ENCODE measurements around the gene NOS1AP.

The NOS1AP gene

GRCh38 chr1:162304736-162305135 lies 235.2 kb downstream of the NOS1AP start:
- DNase-seq: no peak

- no peak for DNase-seq
These were observed 236.5 kb downstream of the NOS1AP start for GRCh38 chr1:162305969-162306368.

- DNase-seq: no peak
These were observed 240.8 kb downstream of the NOS1AP start for GRCh38 chr1:162310337-162310736.

GRCh38 chr1:162314206-162314605 lies 244.7 kb downstream of the NOS1AP start:
- no peak for DNase-seq

DNA sequence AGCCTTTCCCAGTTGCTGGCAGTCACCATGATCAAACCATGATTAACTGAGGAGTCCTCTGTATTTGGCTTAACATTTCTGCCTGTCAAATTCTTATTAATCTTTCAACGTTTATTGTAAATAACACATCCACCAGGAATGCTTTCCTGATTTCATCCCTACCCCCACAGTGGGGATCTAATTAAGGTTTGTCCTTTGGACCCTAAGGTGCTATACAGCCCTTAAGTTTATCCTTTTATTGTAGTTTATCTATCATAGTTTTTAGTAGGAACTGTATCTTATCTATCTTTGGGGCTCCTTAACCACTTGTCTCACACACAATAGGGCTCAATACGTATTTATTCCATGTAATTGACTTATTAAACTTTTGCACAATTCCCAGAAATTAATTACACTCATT lies 246.2 kb downstream of the NOS1AP start:
- DNase-seq: no peak

DNA sequence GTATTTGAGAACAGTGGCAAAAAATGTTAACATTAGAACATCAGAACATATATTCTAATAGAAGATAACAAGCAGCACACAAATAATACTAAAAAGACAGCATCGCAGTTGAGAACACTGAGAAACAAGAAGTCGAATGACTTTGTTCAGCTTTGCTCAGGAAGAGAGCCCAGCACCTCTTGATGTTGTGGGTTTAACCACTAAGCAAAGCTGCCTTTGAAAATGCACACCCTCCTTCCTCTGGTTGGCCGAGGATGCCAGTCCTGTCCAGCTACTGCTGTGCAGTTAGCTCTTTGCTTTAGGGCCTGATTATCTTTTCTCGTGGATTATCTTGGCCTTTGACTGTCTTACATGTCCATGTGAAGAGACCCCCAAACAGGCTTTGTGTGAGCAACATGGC lies 246.7 kb downstream of the NOS1AP start:
- no peak for DNase-seq

DNA sequence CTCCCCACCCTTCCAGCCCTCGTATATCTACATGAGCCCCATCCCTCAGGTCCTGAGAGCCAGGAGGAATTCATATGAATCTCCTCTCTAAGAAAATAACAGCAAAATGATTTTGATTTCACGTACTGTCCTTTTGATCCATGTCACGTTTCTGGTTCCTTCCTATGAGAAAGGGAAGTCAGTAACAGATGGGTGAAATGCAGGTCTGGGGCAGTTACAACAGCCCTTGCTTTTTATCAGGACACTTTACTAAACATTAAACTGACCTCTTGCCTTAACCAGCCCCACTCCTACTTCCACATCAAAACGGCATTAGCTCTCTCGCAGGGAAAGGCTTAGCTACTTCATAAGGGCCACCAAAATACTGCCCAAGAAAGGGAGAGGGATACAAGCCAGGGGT lies 248.1 kb downstream of the NOS1AP start:
- no peak for DNase-seq

GRCh38 chr1:162319493-162320175 lies 250.1 kb downstream of the NOS1AP start:
- no peak for DNase-seq

- no peak for DNase-seq
These were observed 252.4 kb downstream of the NOS1AP start for GRCh38 chr1:162321809-162322422.

DNA sequence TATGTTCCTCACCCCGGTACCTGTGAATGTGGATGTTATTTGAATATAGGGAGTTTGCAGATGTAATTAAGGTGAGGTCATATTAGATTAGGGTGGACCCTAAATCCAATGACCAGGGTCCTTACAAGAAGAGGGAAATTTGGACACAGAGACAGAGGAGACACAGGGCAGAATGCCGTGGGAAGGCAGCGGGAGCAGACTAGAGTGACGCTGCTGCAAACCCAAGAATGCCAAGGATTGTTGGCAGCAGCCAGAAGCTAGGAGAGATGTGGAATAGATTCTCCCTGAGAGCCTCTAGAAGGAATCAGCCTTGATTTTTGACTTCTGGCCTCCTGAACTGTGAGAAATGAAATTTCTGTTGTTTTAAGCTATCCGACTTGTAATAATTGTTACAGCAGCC lies 253.5 kb downstream of the NOS1AP start:
- DNase-seq: no peak

DNA sequence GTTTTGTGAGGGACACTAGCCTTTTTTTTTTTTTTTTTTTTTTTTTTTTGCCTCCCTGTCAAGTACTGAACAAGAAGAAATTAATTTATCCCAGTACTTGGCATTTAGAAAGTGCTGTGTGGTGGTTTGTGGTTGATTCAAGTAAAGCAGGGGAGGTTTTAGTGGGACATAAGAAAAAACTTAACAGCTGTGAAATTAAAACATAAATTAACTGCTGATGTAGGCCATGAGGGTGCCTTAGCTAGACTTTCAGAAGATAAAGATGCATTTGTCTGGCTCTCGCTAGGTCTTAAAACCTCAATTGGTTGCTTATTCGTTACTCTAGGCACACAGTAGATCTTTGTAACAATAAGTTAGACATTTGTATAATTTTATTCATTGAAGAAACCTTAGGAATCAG lies 254.9 kb downstream of the NOS1AP start:
- DNase-seq: no peak

GRCh38 chr1:162326559-162326958 lies 257.1 kb downstream of the NOS1AP start:
- DNase-seq: no peak

DNA sequence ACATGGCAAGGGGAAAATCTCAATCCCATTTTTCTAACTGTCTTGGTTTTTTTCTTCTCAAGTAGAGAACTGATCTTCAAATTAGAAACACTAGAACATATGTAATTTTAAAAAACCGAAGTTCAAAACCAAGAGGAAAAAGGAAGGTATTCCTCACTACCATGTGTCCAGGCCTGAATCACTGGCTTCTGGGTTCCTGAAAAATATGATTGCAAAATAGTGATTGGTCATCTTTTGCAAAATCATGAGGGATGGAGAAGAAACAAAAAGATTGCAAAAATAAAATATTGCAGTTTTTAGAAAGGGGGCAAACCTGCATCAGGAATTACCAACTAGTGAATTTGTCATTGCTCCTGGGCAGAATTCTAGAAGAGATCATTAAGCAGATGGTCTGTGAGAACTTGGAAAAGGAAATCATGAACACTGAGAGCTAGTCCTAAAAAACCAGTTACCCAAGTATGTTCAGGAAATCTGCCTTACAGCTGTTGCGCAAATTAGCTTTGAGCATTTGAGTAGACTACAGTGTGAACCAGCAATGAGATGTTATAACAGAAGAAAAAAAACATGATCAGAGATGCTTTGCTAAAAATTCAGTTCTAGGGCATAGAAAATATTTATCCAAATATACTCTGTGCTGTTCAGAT lies 257.8 kb downstream of the NOS1AP start:
- no peak for DNase-seq

GRCh38 chr1:162327788-162328165 lies 258.3 kb downstream of the NOS1AP start:
- no peak for DNase-seq

DNA sequence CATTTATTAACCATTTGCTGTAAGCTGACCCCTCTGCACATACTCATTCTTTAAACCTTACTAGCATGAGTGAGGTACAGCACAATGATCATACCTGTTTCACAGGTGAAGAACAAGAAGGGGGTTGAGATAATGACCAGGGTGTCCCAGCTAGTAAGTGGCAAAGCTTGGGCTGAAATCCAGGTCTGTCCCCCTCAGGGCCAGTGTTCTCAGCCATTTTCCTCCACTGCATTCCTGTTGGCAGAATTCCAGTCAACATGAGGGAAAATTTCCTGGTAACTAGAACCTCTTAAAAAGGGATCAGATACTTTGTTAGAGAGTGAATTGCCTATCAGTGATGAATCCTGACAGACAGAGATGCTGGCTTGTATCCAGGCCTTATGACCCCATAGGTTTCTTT lies 259.0 kb downstream of the NOS1AP start:
- no peak for DNase-seq

GRCh38 chr1:162329826-162330225 lies 260.3 kb downstream of the NOS1AP start:
- DNase-seq: no peak

GRCh38 chr1:162333991-162334390 lies 264.5 kb downstream of the NOS1AP start:
- DNase-seq: no peak

GRCh38 chr1:162335126-162335525 lies 265.6 kb downstream of the NOS1AP start:
- DNase-seq: no peak

DNA sequence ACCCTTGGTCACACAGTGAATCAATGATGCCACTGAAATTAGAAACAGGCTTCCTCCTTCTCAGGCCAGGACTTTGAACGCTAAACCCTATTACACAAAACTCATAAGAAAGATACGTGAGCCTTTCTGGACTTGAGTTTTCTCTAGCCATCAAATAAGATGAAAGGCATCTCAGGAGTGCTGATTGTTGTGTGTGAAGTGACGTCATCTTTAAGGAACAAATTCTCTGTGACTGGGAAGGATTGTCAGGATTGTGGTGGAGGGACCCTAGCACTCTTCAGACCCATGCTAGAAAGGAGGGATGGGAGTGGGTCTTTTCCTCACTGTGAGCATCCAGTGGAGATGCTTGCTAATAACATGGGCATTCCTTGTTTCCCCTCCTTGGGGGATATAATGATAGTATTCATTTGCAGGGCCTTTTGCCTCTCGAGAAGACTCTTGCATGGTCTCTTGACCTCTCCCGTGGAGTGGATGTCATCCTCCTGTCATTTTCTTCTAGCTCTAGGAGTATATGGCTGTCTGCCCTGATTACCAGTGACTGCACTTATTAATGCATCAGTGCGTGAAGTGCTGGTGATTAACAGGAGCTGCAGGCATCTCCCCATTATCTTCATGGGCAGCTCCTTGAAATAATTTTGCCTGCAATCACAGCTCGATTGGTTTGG lies 267.3 kb downstream of the NOS1AP start:
- no peak for DNase-seq

GRCh38 chr1:162342452-162342983 lies 273.0 kb downstream of the NOS1AP start:
- DNase-seq: no peak

GRCh38 chr1:162343470-162343869 lies 274.0 kb downstream of the NOS1AP start:
- DNase-seq: no peak

GRCh38 chr1:162347281-162347680 lies 277.8 kb downstream of the NOS1AP start:
- DNase-seq: no peak

GRCh38 chr1:162349635-162350330 lies 280.3 kb downstream of the NOS1AP start:
- no peak for DNase-seq
